HEK293 (cell line): ENCODE data around the gene THBS3.

Experiments
- CTCF ChIA-PET: fragments of 350-600 bp; formaldehyde crosslinking; extraction: SDS; loops from one replicate; lab custom pipeline; 2021; ENCODE audit warnings: antibody characterized with exemption; lab: Yijun Ruan, JAX
- POLR2A ChIA-PET: fragments of 300-600 bp; formaldehyde crosslinking; extraction: SDS; loops from one replicate; lab custom pipeline; 2020; ENCODE audit warnings: antibody characterized with exemption, inconsistent platforms; lab: Yijun Ruan, JAX
- H3K27ac ChIP-seq: fragments of 200-500 bp; sonication (Bioruptor generic); 2 replicates; pipeline ENCODE4 v1.5.1; 2014; ENCODE audit warnings: low read depth, low read length, control low read depth, inconsistent platforms; ENCODE audit errors: extremely low read depth
- H3K36me3 ChIP-seq, 2 experiments: fragments of 200-500 bp in 1 of 2; sonication (Bioruptor generic) in 1 of 2; 1 replicate in 1 of 2; 2 replicates in 1 of 2; pipeline ENCODE4 v1.5.1; 2014 to 2017; ENCODE audit warnings: inconsistent platforms in 2 of 2, low read length in 2 of 2; ENCODE audit not compliant: control insufficient read depth in 2 of 2, insufficient read depth in 1 of 2
- H3K4me1 ChIP-seq: fragments of 200-500 bp; sonication (Bioruptor generic); 2 replicates; pipeline ENCODE4 v1.5.1; 2014; ENCODE audit warnings: mild to moderate bottlenecking, low read length, inconsistent platforms; ENCODE audit not compliant: control insufficient read depth, insufficient read depth
- H3K4me3 ChIP-seq: 2 replicates; pipeline ENCODE4 v1.5.1; 2011; ENCODE audit warnings: low read depth, mild to moderate bottlenecking, control low read depth, low read length, moderate library complexity
- H3K9me3 ChIP-seq: fragments of 200-500 bp; sonication (Bioruptor generic); 2 replicates; pipeline ENCODE4 v1.5.1; 2014; ENCODE audit warnings: low read depth, low read length, inconsistent platforms; ENCODE audit not compliant: control insufficient read depth, insufficient read depth
- EGR2 ChIP-seq: fragments of 450-650 bp; formaldehyde crosslinking; IDR thresholded peaks from 2 replicates; pipeline ENCODE4 v1.5.1; 2016; ENCODE audit warnings: low read depth, missing biosample characterization, missing genetic modification characterization
- GLI2 ChIP-seq: fragments of 450-650 bp; formaldehyde crosslinking; IDR thresholded peaks from 2 replicates; pipeline ENCODE4; 2017; ENCODE audit warnings: missing biosample characterization, missing genetic modification characterization, low read depth, borderline replicate concordance
- GLIS1 ChIP-seq: fragments of 450-650 bp; formaldehyde crosslinking; IDR thresholded peaks from 2 replicates; pipeline ENCODE4 v1.5.1; 2016; ENCODE audit warnings: missing biosample characterization, missing genetic modification characterization
- HIC1 ChIP-seq: fragments of 450-650 bp; formaldehyde crosslinking; IDR thresholded peaks from 2 replicates; pipeline ENCODE4 v1.5.1; 2016; ENCODE audit warnings: missing biosample characterization, missing genetic modification characterization
- KLF1 ChIP-seq: fragments of 450-650 bp; formaldehyde crosslinking; IDR thresholded peaks from 2 replicates; pipeline ENCODE4 v1.5.1; 2016; ENCODE audit warnings: missing biosample characterization, missing genetic modification characterization
- KLF17 ChIP-seq: fragments of 450-650 bp; formaldehyde crosslinking; IDR thresholded peaks from 2 replicates; pipeline ENCODE4 v1.5.1; 2016; ENCODE audit warnings: missing biosample characterization, missing genetic modification characterization
- PRDM10 ChIP-seq: fragments of 450-650 bp; formaldehyde crosslinking; IDR thresholded peaks from 2 replicates; pipeline ENCODE4 v1.5.1; 2016; ENCODE audit warnings: missing biosample characterization, missing genetic modification characterization
- SCRT2 ChIP-seq: fragments of 450-650 bp; formaldehyde crosslinking; IDR thresholded peaks from 2 replicates; pipeline ENCODE4 v1.5.1; 2016; ENCODE audit warnings: missing biosample characterization, missing genetic modification characterization
- SP2 ChIP-seq: fragments of 450-650 bp; formaldehyde crosslinking; IDR thresholded peaks from 2 replicates; pipeline ENCODE4 v1.5.1; 2016; ENCODE audit warnings: missing biosample characterization, missing genetic modification characterization
- SP7 ChIP-seq: fragments of 450-650 bp; formaldehyde crosslinking; IDR thresholded peaks from 2 replicates; pipeline ENCODE4 v1.5.1; 2016; ENCODE audit warnings: missing biosample characterization, missing genetic modification characterization
- ZBTB20 ChIP-seq: fragments of 450-650 bp; formaldehyde crosslinking; IDR thresholded peaks from 2 replicates; pipeline ENCODE4 v1.5.1; 2016; ENCODE audit warnings: missing biosample characterization, missing genetic modification characterization
- ZBTB48 ChIP-seq: fragments of 450-650 bp; formaldehyde crosslinking; IDR thresholded peaks from 2 replicates; pipeline ENCODE4 v1.5.1; 2016; ENCODE audit warnings: missing biosample characterization, missing genetic modification characterization
- ZBTB6 ChIP-seq: fragments of 450-650 bp; formaldehyde crosslinking; IDR thresholded peaks from 2 replicates; pipeline ENCODE4 v1.5.1; 2017; ENCODE audit warnings: missing biosample characterization, missing genetic modification characterization
- ZEB2 ChIP-seq: fragments of 450-650 bp; formaldehyde crosslinking; IDR thresholded peaks from 2 replicates; pipeline ENCODE4 v1.5.1; 2016; ENCODE audit warnings: missing biosample characterization, missing genetic modification characterization
- ZFHX2 ChIP-seq: fragments of 450-650 bp; formaldehyde crosslinking; conservative IDR thresholded peaks from 2 replicates; pipeline ENCODE4 v1.5.1; 2016; ENCODE audit warnings: missing biosample characterization, missing genetic modification characterization
- ZFP69B ChIP-seq: fragments of 450-650 bp; formaldehyde crosslinking; IDR thresholded peaks from 2 replicates; pipeline ENCODE4 v1.5.1; 2016; ENCODE audit warnings: missing biosample characterization, missing genetic modification characterization
- ZIC2 ChIP-seq: fragments of 450-650 bp; formaldehyde crosslinking; IDR thresholded peaks from 2 replicates; pipeline ENCODE4 v1.5.1; 2016; ENCODE audit warnings: missing biosample characterization, missing genetic modification characterization
- ZNF112 ChIP-seq: fragments of 450-650 bp; formaldehyde crosslinking; IDR thresholded peaks from 2 replicates; pipeline ENCODE4 v1.5.0; 2017; ENCODE audit warnings: missing biosample characterization, missing genetic modification characterization
- ZNF146 ChIP-seq: fragments of 450-650 bp; formaldehyde crosslinking; IDR thresholded peaks from 2 replicates; pipeline ENCODE4 v1.5.1; 2016; ENCODE audit warnings: missing biosample characterization, missing genetic modification characterization
- ZNF341 ChIP-seq: fragments of 450-650 bp; formaldehyde crosslinking; IDR thresholded peaks from 2 replicates; pipeline ENCODE4; 2016; ENCODE audit warnings: low read depth, missing biosample characterization, missing genetic modification characterization
- ZNF366 ChIP-seq: fragments of 450-650 bp; formaldehyde crosslinking; conservative IDR thresholded peaks from 2 replicates; pipeline ENCODE4 v1.5.1; 2016; ENCODE audit warnings: missing biosample characterization, missing genetic modification characterization
- ZNF501 ChIP-seq: fragments of 450-650 bp; formaldehyde crosslinking; IDR thresholded peaks from 2 replicates; pipeline ENCODE4 v1.5.1; 2016; ENCODE audit warnings: missing biosample characterization, missing genetic modification characterization
- ZNF600 ChIP-seq: fragments of 450-650 bp; formaldehyde crosslinking; IDR thresholded peaks from 2 replicates; pipeline ENCODE4 v1.5.1; 2016; ENCODE audit warnings: missing biosample characterization, missing genetic modification characterization
- ZNF830 ChIP-seq: fragments of 450-650 bp; IDR thresholded peaks from 2 replicates; pipeline ENCODE4 v1.5.0; 2018; ENCODE audit warnings: missing biosample characterization, missing genetic modification characterization, low read depth, mild to moderate bottlenecking, moderate library complexity
- TF ChIP-seq, protein P1 (sequence below): fragments of 450-650 bp; IDR thresholded peaks from 2 replicates; pipeline ENCODE4 v1.5.1; 2018; ENCODE audit warnings: missing biosample characterization, mild to moderate bottlenecking, missing genetic modification characterization
- TF ChIP-seq, protein P2 (sequence below): fragments of 450-650 bp; formaldehyde crosslinking; IDR thresholded peaks from 2 replicates; pipeline ENCODE4 v1.5.1; 2016; ENCODE audit warnings: missing biosample characterization, missing genetic modification characterization, borderline replicate concordance

THBS3 gene

DNA sequence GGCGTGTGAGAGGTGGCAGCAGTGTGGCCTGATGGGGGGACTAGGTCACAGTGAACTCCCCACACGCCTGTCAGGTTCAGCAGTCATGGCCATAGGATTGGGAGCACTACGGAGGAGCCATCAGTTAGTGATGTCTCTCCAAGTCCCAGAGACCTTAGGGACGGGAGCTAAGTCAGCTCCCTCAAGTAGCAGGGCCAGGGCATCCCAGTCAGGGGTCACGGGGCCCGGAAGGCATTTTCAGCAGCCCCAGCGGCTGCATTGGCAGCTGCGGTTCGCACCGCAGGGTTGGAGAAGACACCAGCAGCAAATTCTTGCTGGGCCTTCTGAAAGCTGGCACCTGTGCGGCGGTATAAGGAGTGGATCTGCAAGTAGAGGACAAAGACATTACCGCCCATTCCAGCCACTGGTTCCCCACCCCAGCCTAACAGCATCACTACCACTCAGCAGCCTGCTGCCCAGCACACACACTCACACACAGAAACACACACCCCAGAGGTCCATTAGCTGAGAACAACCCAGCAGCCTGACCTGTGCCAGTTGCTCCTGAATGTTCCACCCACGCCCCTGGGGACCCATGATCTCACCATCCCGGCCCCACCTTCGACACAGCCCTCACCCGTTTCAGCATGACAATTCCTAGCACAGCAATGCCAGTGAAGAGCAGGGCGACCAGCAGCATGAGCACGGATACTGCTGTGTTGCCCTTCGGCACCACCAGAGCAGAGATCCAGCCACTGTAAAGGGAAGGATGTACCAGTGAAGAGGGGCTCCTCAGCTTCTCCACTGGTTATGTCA lies 48.6 kb upstream of the THBS3 start:
- Histone ChIP-seq H3K4me1 (no peaks in the 10 kb centered on the region), H3K36me3 (peaks cover 0 to 54% of the 10 kb centered on the region in 2 experiments; a peak in 2 of 3 replicates), H3K9me3 (no peaks in the 10 kb centered on the region), H3K4me3 (no peak overlapping the region), H3K27ac (peak overlapping the region; percentile 72; the same call in 1 of the 2 replicates)
- ChIA-PET POLR2A (interaction anchor here (1.2 to 3.7 kb wide), 3 partner anchors 17 to 83 kb away, joined by 4 to 28 read pairs (median 8); partner anchors contain the start of genes CLK2 and KRTCAP2), CTCF (interaction anchor here (0.8 to 1.5 kb wide), 4 partner anchors 10 to 50 kb away, joined by 3 to 4 read pairs (median 4); no protein-coding TSS in a partner anchor)
- TF ChIP-seq ZBTB6 (tag by site-specific recombination): no peak
- TF ChIP-seq ZNF341 (tag by site-specific recombination): peak; percentile 50
- TF ChIP-seq, protein P1, sequence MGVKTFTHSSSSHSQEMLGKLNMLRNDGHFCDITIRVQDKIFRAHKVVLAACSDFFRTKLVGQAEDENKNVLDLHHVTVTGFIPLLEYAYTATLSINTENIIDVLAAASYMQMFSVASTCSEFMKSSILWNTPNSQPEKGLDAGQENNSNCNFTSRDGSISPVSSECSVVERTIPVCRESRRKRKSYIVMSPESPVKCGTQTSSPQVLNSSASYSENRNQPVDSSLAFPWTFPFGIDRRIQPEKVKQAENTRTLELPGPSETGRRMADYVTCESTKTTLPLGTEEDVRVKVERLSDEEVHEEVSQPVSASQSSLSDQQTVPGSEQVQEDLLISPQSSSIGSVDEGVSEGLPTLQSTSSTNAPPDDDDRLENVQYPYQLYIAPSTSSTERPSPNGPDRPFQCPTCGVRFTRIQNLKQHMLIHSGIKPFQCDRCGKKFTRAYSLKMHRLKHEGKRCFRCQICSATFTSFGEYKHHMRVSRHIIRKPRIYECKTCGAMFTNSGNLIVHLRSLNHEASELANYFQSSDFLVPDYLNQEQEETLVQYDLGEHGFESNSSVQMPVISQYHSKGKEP: no peak
- TF ChIP-seq ZFHX2 (tag by site-specific recombination): peak; percentile 76
- peak; percentile 4; the same call in 1 of the 2 replicates for TF ChIP-seq SP2 (tag by site-specific recombination)
- TF ChIP-seq SP7: peak; percentile 57; the same call in 1 of the 2 replicates
- peak; percentile 35 for TF ChIP-seq GLIS1 (tag by site-specific recombination)
- TF ChIP-seq ZNF830: no peak
- 0 out of 2 replicates have a peak, but pooled peaks have one; percentile 39 for TF ChIP-seq HIC1 (tag by site-specific recombination)
- no peak for TF ChIP-seq ZNF501 (tag by site-specific recombination)
- TF ChIP-seq, protein P2, sequence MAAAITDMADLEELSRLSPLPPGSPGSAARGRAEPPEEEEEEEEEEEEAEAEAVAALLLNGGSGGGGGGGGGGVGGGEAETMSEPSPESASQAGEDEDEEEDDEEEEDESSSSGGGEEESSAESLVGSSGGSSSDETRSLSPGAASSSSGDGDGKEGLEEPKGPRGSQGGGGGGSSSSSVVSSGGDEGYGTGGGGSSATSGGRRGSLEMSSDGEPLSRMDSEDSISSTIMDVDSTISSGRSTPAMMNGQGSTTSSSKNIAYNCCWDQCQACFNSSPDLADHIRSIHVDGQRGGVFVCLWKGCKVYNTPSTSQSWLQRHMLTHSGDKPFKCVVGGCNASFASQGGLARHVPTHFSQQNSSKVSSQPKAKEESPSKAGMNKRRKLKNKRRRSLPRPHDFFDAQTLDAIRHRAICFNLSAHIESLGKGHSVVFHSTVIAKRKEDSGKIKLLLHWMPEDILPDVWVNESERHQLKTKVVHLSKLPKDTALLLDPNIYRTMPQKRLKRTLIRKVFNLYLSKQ (tag by site-specific recombination): no peak
- 0 out of 2 replicates have a peak, but pooled peaks have one; percentile 30 for TF ChIP-seq ZIC2 (tag by site-specific recombination)
- peak; percentile 25; the same call in 1 of the 2 replicates for TF ChIP-seq ZBTB48 (tag by site-specific recombination)
- TF ChIP-seq ZNF600 (tag by site-specific recombination): peak; percentile 69; the same call in 1 of the 2 replicates
- no peak; the same call in 1 of the 2 replicates for TF ChIP-seq ZNF146 (tag by site-specific recombination)
- peak; percentile 96 for TF ChIP-seq KLF1
- TF ChIP-seq GLI2: no peak
- no peak for TF ChIP-seq ZEB2 (tag by site-specific recombination)
- TF ChIP-seq SCRT2 (tag by site-specific recombination): no peak
- peak; percentile 31 for TF ChIP-seq ZBTB20 (tag by site-specific recombination)
- peak; percentile 30; the same call in 1 of the 2 replicates for TF ChIP-seq PRDM10 (tag by site-specific recombination)
- no peak for TF ChIP-seq ZNF112 (tag by site-specific recombination)
- TF ChIP-seq KLF17: peak; percentile 94
- peak; percentile 76 for TF ChIP-seq ZFP69B
- TF ChIP-seq ZNF366 (tag by site-specific recombination): peak; percentile 27; the same call in 1 of the 2 replicates
- TF ChIP-seq EGR2 (tag by site-specific recombination): peak; percentile 36
